Ectodermal cell (in vitro differentiated cells): ENCODE measurements around the gene ZNF532.

Experiments used
- H3K27ac ChIP-seq: 2 replicates; pipeline ENCODE4 v1.7.0; 2013; ENCODE audit warnings: mild to moderate bottlenecking, low read depth, low read length; ENCODE audit not compliant: insufficient read depth, poor library complexity, severe bottlenecking
- H3K27me3 ChIP-seq: 2 replicates; pipeline ENCODE4 v1.7.0; 2013; ENCODE audit warnings: mild to moderate bottlenecking, low read length; ENCODE audit not compliant: insufficient read depth, control insufficient read depth, poor library complexity, severe bottlenecking
- H3K36me3 ChIP-seq: one replicate; pipeline ENCODE4 v1.7.0; 2013; ENCODE audit warnings: low read length; ENCODE audit not compliant: control insufficient read depth, insufficient read depth
- H3K4me1 ChIP-seq: one replicate; pipeline ENCODE4 v1.7.0; 2013; ENCODE audit warnings: low read length; ENCODE audit not compliant: control insufficient read depth, insufficient read depth
- H3K4me3 ChIP-seq: 2 replicates; pipeline ENCODE4 v1.7.0; 2013; ENCODE audit warnings: low read depth, low read length, control low read depth; ENCODE audit not compliant: insufficient read depth
- H3K9me3 ChIP-seq: 2 replicates; pipeline ENCODE4 v1.7.0; 2013; ENCODE audit warnings: mild to moderate bottlenecking, low read length, moderate library complexity; ENCODE audit not compliant: control insufficient read depth
- WGBS, 2 experiments: methylation state at CpG; one replicate each; pipeline ENCODE4 v1.1.7; 2013; ENCODE audit warnings: missing lambda C conversion rate in 2 of 2; 5-methylcytosine and 5-hydroxymethylcytosine counted together

Gene ZNF532

DNA sequence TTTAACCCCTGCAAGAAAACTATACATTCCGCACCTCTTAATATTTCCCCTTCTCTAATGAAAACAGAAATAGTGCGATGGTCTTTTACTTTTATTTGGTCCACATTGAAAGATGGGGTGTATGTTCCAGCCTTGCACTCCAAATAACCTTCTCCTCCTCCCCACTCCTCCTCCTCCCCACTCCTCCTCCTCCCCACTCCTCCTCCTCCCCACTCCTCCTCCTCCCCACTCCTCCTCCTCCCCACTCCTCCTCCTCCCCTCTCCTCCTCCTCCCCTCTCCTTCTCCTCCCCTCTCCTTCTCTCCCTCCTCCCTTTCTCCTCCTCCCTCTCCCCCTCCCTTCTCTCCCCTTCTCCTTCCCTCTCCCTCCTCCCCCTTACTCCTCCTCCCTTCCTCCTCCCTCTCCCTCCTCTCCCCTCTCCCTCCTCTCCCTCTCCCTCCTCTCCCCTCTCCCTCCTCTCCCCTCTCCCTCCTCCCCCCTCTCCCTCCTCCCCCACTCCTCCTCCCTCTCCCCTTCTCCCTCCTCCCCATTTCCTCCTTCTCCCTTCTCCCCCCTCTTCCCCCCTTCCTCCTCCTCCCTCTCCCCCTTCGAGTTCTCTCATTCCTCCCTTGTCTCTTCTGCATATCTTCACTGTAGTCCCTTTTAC is 70.4 kb downstream of the ZNF532 start:
- WGBS, 2 experiments: 87 to 89% methylated on average over 3 of the region's 3 CpGs
- no peak overlapping the region for H3K4me3 ChIP-seq
- peaks cover 24% of the 10 kb centered on the region for H3K36me3 ChIP-seq
- no peaks in the 10 kb centered on the region for H3K27me3 ChIP-seq
- no peak overlapping the region for H3K27ac ChIP-seq
- no peaks in the 10 kb centered on the region for H3K4me1 ChIP-seq
- H3K9me3 ChIP-seq: no peaks in the 10 kb centered on the region

DNA sequence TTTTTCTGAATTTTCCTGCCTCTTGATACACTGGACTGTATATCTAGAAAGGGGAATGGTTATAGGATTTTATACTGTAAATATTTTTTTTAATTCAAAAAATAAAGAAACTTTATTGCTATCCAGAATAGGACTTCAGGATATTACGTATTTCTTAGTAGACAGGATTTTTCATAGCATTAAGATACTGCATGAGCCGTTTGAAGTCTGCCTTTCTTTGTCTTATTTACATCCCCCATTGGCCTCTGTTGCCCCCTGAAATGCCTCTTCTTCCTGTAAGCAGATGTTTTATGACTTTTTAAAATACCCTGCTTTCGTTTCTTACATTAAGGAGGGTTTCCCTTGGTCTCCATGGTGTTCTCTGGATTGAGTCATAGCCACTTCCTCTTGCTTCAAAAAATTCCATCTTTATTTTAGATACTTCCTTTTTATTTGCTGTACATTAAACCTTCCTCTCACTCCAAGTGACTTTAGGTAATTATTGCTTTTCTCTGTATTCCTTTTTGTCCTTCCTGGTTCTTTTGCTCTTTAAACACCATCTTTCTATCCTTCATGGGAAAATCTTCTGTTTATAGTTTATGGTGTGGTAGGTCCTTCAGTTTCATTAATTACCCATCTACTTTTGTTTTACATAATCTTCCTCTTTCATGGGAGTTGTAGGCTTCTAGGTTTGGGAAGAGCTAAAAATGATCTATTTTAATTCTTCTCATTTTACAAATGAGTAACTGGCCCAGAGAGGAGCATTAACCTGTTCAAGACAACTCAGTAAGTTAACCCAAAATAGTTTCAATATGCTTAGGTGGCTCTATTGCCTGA is 72.6 kb downstream of the ZNF532 start:
- Histone ChIP-seq H3K4me3 (no peak overlapping the region), H3K27me3 (no peaks in the 10 kb centered on the region), H3K4me1 (no peaks in the 10 kb centered on the region), H3K9me3 (no peaks in the 10 kb centered on the region), H3K36me3 (peaks cover 32% of the 10 kb centered on the region), H3K27ac (no peak overlapping the region)
- 91 to 98% methylated on average over 3 of the region's 3 CpGs for WGBS, 2 experiments

DNA sequence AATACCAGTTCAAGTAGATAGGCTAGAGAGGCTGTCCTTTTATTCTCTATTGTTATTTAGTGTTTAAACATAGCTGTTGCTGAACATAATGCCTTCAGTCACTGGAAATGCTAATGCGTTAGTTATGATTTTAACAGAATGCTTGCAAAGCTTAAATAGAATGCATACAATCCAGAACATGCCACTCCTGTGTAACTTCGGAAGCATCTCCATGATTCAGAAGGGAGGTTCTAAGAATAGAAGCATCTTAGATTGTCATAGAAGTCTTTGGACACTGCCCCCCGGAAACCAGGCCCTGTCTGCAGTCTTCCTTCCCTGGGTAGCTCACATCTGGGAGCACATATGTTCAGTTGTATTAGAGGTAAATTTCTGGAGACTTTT is 73.2 kb downstream of the ZNF532 start:
- H3K36me3 ChIP-seq: peaks cover 37% of the 10 kb centered on the region

DNA sequence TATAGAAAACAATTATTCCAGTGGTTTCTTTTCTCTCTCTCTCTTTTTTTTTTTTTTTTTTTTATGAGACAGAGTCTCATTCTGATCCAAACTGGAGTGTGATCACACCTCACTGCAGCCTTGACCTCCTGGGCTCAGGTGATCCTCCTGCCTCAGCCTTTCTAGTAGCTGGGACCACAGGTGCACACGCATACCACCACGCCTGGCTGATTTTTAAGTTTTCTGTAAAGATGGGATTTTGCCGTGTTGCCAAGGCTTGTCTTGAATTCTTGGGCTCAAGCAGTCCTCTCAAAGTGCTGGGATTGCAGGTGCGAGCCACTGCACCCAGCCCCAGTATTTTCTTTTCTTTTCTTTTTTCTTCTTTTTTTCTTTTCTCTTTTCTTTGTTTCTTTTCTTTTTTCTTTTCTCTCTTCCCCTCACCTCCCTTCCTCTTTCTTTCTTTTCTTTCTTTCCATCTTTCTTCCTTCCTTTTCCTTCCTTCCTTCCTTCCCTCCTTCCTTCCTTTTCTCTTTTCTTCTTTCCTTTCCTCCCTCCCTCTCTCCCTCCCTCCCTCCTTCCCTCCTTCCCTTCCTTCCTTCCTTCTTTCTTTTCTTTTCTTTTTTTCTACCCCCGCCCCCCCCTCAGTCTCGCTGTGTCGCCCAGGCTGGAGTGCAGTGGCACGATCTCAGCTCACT is 76.9 kb downstream of the ZNF532 start:
- H3K4me3 ChIP-seq: no peak overlapping the region
- no peaks in the 10 kb centered on the region for H3K4me1 ChIP-seq
- WGBS, 2 experiments: 93 to 95% methylated on average over 8 of the region's 8 CpGs
- no peak overlapping the region for H3K27ac ChIP-seq
- H3K27me3 ChIP-seq: no peaks in the 10 kb centered on the region
- no peaks in the 10 kb centered on the region for H3K9me3 ChIP-seq
- peaks cover 37% of the 10 kb centered on the region for H3K36me3 ChIP-seq

More for the DNA sequence above, 73.2 kb downstream of the ZNF532 start:
- WGBS, 2 experiments: 95 to 97% methylated on average over 3 of the region's 3 CpGs
- Histone ChIP-seq H3K4me3 (no peak overlapping the region), H3K27ac (no peak overlapping the region), H3K27me3 (no peaks in the 10 kb centered on the region), H3K9me3 (no peaks in the 10 kb centered on the region), H3K4me1 (no peaks in the 10 kb centered on the region)

DNA sequence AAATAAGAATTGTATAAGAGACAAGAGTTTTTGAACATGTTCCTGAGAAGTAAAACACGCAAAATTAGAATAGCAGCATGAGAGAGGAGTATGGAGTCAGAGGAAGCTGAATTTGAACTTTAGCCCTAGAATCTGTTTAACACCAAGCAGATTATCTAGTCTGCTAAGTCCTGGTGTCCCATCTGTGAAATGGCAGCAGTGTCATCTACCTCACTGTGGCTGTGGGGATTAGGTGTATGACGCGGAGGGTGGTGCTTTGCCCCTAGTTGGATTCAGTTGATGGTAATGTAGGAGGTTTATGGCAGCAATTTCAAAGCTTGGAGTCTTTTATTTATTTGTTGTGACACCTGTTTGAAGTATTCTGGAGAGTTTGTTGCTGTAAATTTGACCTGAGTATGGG is 79.2 kb downstream of the ZNF532 start:
- Histone ChIP-seq H3K27me3 (no peaks in the 10 kb centered on the region), H3K9me3 (no peaks in the 10 kb centered on the region), H3K4me3 (no peak overlapping the region), H3K27ac (no peak overlapping the region), H3K4me1 (no peaks in the 10 kb centered on the region), H3K36me3 (peaks cover 36% of the 10 kb centered on the region)
- 61 to 65% methylated on average over 3 of the region's 3 CpGs for WGBS, 2 experiments

DNA sequence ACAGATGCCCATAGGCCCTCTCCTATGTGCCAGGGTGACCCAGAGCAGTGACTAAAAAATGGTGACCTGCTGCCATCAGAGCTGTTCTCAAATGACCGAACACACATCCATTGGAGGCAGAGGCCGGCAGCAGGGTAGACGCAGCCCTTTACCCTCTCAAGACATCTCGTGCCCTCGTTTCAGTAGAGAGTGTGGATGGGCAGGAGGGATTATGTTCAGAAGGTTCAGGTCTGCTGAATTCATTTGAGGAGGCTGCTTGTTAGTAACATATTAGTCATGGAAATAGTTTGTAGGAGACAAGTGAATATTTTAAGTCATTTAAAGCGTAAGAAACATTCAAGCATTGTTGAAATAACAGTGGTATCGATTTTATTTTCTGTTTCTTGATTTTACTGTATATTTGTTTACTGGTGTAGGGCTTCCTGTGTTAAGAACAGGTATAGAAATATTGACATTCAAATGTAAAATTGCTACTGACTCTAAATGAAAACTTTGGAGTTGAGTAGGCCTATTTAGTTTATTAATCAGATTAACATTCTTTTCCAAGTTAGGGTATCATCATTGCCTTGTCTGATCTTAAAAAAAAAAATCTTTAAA is 82.6 kb downstream of the ZNF532 start:
- no peaks in the 10 kb centered on the region for H3K4me1 ChIP-seq
- peaks cover 31% of the 10 kb centered on the region for H3K36me3 ChIP-seq
- no peaks in the 10 kb centered on the region for H3K27me3 ChIP-seq
- no peak overlapping the region for H3K27ac ChIP-seq
- 93 to 98% methylated on average over 7 of the region's 7 CpGs for WGBS, 2 experiments
- H3K4me3 ChIP-seq: no peak overlapping the region
- no peaks in the 10 kb centered on the region for H3K9me3 ChIP-seq

DNA sequence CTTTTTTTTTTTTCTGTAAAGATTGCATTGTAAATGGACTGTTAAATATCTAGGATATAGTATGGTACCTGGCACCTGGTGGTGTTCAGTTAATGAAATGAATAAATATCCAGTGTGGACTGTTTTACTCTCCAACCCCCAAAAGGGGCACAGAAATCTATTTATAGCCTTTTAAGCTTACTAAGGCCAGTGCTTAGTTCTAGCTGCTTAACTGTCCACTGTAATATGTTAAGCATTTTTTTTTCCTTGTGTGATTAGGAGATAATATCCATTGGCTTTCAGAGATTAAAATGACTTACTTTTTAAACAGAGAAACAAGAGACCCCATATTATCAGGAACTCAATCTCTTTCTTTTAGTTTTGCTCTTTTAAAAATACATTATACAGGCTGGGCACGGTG is 84.4 kb downstream of the ZNF532 start:
- no peak overlapping the region for H3K4me3 ChIP-seq
- H3K9me3 ChIP-seq: no peaks in the 10 kb centered on the region
- 92 to 100% methylated on average over 1 of the region's 1 CpG for WGBS, 2 experiments
- H3K27ac ChIP-seq: no peak overlapping the region
- peaks cover 31% of the 10 kb centered on the region for H3K36me3 ChIP-seq
- H3K4me1 ChIP-seq: no peaks in the 10 kb centered on the region
- no peaks in the 10 kb centered on the region for H3K27me3 ChIP-seq

DNA sequence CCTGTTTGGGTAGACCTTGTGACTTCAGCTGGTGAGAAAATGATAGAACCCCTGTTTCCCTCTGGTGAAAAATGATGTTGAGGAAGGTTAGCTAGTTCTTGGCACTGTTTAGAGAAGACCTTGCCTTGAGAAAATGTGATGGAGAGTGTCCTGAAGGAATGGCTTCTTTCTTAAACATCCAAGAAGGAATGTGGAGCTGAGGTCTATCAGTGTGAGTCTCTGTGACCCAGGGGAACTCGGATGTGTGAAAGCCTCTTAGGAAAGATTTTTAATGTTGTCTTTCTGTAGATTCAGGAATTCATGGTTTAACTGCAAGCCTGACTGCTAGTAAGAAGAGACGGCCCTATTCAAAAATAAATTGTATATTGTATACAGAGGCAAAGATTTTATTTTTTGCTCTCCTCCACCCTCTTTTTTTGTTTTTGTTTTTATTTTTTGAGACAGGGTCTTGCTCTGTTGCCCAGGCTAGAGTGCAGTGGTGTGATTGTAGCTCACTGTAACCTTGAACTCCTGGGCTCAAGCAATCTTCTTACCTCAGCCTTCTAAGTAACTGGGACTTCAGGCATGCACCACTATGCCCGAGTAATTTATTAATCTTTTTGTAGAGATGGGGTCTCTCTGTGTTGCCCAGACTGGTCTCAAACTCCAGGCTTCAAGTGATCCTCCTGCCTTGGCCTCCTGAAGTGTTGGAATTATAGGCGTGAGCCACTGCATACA is 87.5 kb downstream of the ZNF532 start:
- 91 to 96% methylated on average over 4 of the region's 4 CpGs for WGBS, 2 experiments
- H3K27ac ChIP-seq: no peak overlapping the region
- no peak overlapping the region for H3K4me3 ChIP-seq
- H3K9me3 ChIP-seq: no peaks in the 10 kb centered on the region
- H3K4me1 ChIP-seq: no peaks in the 10 kb centered on the region
- H3K36me3 ChIP-seq: peaks cover 28% of the 10 kb centered on the region
- no peaks in the 10 kb centered on the region for H3K27me3 ChIP-seq

DNA sequence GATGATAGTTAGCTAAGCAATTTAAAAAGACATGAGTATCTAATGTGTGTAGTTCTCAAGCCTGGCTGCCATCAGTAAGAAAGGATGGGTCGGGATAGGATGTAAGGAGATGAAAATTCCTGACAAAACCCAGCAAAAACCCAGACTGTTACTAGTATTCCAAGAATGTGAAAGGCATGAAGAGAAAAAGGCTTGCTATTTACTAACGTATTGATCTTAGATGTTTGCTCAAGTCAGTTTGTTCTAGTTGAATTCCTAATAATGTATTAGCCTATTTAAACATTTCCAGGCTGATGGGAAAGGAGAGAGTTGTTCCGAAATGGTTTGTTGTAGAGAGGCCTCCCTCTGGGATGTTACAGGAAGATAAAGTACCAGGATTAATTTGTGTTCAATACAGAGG is 88.2 kb downstream of the ZNF532 start:
- Histone ChIP-seq H3K36me3 (peaks cover 24% of the 10 kb centered on the region), H3K27ac (no peak overlapping the region)

More for the DNA sequence above, 88.2 kb downstream of the ZNF532 start:
- 81 to 93% methylated on average over 3 of the region's 3 CpGs for WGBS, 2 experiments
- Histone ChIP-seq H3K9me3 (no peaks in the 10 kb centered on the region), H3K4me3 (no peak overlapping the region), H3K27me3 (no peaks in the 10 kb centered on the region), H3K4me1 (no peaks in the 10 kb centered on the region)
